Psoas muscle (tissue), 8 donors: ENCODE measurements around the gene CMTR2. TPM values are rescaled to one million over a fixed set of nuclear protein-coding genes. Genes with fewer than 3 reads are reported as not detected.
"Not testable (repeated sequence)": the region's sequence is repeated elsewhere in the genome, so short reads cannot be mapped to it uniquely, and the experiment has no call there.

ENCODE experiments used
- ATAC-seq, 4 donors: fragments of 200-7000 bp; cut with Tn5 transposase; one replicate each; pipeline ENCODE4 v1.9.1; 2020; ENCODE audit warnings: moderate library complexity in 3 of 4, mild to moderate bottlenecking in 2 of 4
- DNase-seq, 2 donors: peaks; one replicate each; pipeline ENCODE4 v3.0.0-alpha.2; 2020
- H3K27ac ChIP-seq: fragments of 200-600 bp; one replicate; pipeline ENCODE4 v1.8.0; 2022
- H3K27me3 ChIP-seq, 3 donors: fragments of 200-600 bp in 1 of 3; one replicate each; pipeline versions ENCODE4 v1.6.1 to v1.8.0; 2013 to 2022; ENCODE audit warnings: low read length in 2 of 3, mild to moderate bottlenecking in 2 of 3, moderate library complexity in 1 of 3; ENCODE audit not compliant: insufficient read depth in 3 of 3
- H3K36me3 ChIP-seq, 2 donors: fragments of 200-600 bp in 1 of 2; one replicate each; pipeline versions ENCODE4 v1.6.1 to v1.8.0; 2013 to 2022; ENCODE audit warnings: low read depth in 1 of 2, mild to moderate bottlenecking in 1 of 2, moderate library complexity in 1 of 2; ENCODE audit not compliant: insufficient read depth in 1 of 2
- H3K4me1 ChIP-seq: fragments of 200-600 bp; one replicate; pipeline ENCODE4 v1.8.0; 2022
- H3K4me3 ChIP-seq: fragments of 200-600 bp; one replicate; pipeline ENCODE4 v1.8.0; 2022; ENCODE audit warnings: mild to moderate bottlenecking
- H3K9me3 ChIP-seq: fragments of 200-600 bp; one replicate; pipeline ENCODE4 v1.8.0; 2022
- WGBS, 3 donors: extraction: QIAGEN DNeasy Blood & Tissue Kit; methylation state at CpG; one replicate each; pipeline versions ENCODE4 v1.1.6 to v1.1.7; 2013; 5-methylcytosine and 5-hydroxymethylcytosine counted together
- intact Hi-C, 2 donors: fragments of 100-400 bp; cut with DNase I; formaldehyde crosslinking; loops; one replicate each; pipeline versions ENCODE4 v1.11.0 to v1.14.2; 2022
- polyA plus RNA-seq, 3 donors: library from polyadenylated mRNA; stranded (reverse); fragments of 200-250 nt; gene quantifications; one replicate each; pipeline ENCODE4 v1.2.3, GENCODE V29; 2013
- total RNA-seq, 4 donors: library from RNA; stranded (reverse); fragmentation: NEBNext Ultra II Directional in 2 of 4; extraction: Animal tissue kit (Norgen Biotek cat#: 25700) in 2 of 4; gene quantifications; one replicate each; pipeline versions ENCODE4 v1.2.1 to v1.2.4, GENCODE V29; 2021 to 2023
- TF ChIP-seq, protein P1 (sequence below): fragments of 200-600 bp; IDR thresholded peaks from one replicate; pipeline ENCODE4 v1.8.0; 2022; ENCODE audit warnings: antibody characterized with exemption
- donor health status: healthy with polysubstance abuse.
- donor health status: DM: no; HTN: no; CAD: no; lungs with moderate emphysema.
- donor health status: Bipolar disorder and iron deficiency.
- donor health status: healthy.
- donor health status: DM: yes; HTN: yes; CAD: no.
- donor health status: DM: no; HTN: no; CAD: no.
- donor health status: DM: no; HTN: no; CAD: no.
- donor health status: DM: yes; HTN: yes; CAD: no.

CMTR2 gene
- total and polyA plus RNA-seq, 7 donors, result 4.3 to 15.8 (median 9.2) TPM

DNA sequence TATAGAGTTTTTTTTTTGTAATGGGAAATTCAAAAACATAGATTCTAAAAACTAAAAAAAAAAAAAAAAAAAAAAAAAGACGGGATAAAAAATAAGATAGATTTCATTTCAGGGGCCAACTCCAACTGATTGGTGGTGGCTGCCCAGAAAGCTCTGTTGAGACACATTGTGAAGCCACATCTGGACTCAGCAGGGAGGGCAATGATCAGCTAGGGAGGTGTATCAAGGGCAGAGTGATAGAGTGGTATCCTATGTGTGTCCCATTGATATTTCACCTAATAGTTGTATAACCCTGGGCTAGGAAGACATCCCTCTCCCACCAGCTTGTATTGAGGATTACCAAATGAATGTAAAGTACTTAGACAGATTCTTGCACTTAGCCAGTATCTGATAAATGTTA, 6.7 kb upstream of the CMTR2 start:
- ATAC-seq, result no peak
- no peaks in the 10 kb centered on the region for H3K9me3 ChIP-seq
- TF ChIP-seq, protein P1, sequence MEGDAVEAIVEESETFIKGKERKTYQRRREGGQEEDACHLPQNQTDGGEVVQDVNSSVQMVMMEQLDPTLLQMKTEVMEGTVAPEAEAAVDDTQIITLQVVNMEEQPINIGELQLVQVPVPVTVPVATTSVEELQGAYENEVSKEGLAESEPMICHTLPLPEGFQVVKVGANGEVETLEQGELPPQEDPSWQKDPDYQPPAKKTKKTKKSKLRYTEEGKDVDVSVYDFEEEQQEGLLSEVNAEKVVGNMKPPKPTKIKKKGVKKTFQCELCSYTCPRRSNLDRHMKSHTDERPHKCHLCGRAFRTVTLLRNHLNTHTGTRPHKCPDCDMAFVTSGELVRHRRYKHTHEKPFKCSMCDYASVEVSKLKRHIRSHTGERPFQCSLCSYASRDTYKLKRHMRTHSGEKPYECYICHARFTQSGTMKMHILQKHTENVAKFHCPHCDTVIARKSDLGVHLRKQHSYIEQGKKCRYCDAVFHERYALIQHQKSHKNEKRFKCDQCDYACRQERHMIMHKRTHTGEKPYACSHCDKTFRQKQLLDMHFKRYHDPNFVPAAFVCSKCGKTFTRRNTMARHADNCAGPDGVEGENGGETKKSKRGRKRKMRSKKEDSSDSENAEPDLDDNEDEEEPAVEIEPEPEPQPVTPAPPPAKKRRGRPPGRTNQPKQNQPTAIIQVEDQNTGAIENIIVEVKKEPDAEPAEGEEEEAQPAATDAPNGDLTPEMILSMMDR, result no peak
- intact Hi-C loops, result no loop called here
- H3K4me1 ChIP-seq, result no peaks in the 10 kb centered on the region
- peaks cover 0 to 7% (median 3%) of the 10 kb centered on the region in 3 donors for H3K27me3 ChIP-seq
- H3K4me3 ChIP-seq, result no peak overlapping the region
- no peak overlapping the region for H3K27ac ChIP-seq
- H3K36me3 ChIP-seq, result no peaks in the 10 kb centered on the region
- WGBS, 3 donors, result 63 to 100% (median 78%) methylated on average over 1 of the region's 1 CpG
- no peak for DNase-seq

DNA sequence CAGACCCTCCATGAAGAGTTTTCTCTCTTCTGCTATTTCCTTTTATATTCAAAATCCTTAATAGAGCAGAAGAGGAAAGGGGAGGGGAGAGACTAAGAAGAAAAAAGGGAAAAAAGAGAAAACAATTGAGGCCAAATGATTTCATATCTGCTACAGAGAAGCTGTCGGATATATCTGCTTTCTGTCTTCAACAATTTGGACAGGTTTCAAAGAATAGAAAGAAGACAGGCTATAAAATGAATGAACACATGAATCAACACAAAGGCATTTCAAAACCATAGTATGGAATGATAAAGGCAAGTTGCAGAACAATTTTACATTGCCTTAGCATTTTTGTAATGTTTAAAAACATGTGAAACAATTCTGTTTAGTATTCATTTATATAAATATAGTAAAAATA, 4.7 kb upstream of the CMTR2 start:
- Histone ChIP-seq H3K4me1 (no peaks in the 10 kb centered on the region), H3K36me3 (no peaks in the 10 kb centered on the region), H3K27ac (no peak overlapping the region), H3K9me3 (no peaks in the 10 kb centered on the region), H3K4me3 (no peak overlapping the region), H3K27me3 (peaks cover 0 to 7% (median 3%) of the 10 kb centered on the region in 3 donors)
- 19 to 27% (median 21%) methylated on average over 1 of the region's 1 CpG for WGBS, 3 donors
- DNase-seq (no peak), ATAC-seq (no peak)
- intact Hi-C loops, result no loop called here
- TF ChIP-seq, protein P1, result no peak

DNA sequence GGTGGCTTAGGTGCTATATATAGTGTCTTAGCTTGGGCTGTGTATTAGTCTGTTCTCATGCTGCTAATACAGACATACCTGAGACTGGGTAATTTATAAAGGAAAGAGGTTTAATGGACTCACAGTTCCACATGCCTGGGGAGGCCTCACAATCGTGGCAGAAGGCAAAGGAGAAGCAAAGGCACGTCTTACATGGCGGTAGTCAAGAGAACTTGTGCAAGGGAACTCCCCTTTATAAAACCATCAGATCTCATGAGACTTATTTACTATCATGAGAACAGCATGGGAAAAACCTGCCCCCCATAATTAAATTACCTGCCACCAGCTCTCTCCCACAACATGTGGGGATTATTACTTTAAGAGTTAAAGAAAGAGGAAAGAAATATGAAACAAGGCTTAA, 2.9 kb upstream of the CMTR2 start:
- H3K9me3 ChIP-seq, ATAC-seq, intact Hi-C loops, H3K4me3 ChIP-seq, H3K27me3 ChIP-seq, DNase-seq, H3K36me3 ChIP-seq, H3K27ac ChIP-seq: not testable (repeated sequence)
- WGBS, 3 donors, result 66 to 79% (median 76%) methylated on average over 3 of the region's 3 CpGs
- H3K4me1 ChIP-seq, result peaks cover 15% of the 10 kb centered on the region

DNA sequence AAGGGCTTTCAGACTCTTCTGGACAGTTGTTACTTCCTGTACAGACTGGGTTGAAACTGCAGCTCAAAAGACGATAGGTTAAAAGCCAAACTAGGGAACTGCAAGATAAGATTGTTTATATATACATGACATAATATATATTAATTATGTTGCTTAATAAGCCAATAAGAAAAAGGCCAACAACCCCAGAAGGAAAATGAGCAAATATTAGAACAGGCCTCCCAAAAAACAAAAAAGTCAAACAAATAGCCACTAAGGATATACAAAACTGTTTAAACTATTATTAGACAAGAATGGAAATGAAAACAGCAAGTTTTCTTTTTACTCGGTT, 495 bp upstream of the CMTR2 start:
- ATAC-seq (no peak), DNase-seq (no peak)
- peak overlapping the region; percentile 89 for H3K4me3 ChIP-seq
- peak overlapping the region; percentile 90 for H3K27ac ChIP-seq
- H3K9me3 ChIP-seq, result no peaks in the 10 kb centered on the region
- intact Hi-C loops, result no loop called here
- TF ChIP-seq, protein P1, result no peak
- H3K4me1 ChIP-seq, result peaks cover 17% of the 10 kb centered on the region
- 17 to 21% (median 19%) methylated on average over 2 of the region's 2 CpGs for WGBS, 3 donors
- peaks cover 12 to 25% of the 10 kb centered on the region in 2 donors for H3K36me3 ChIP-seq
- H3K27me3 ChIP-seq, result peaks cover 0 to 3% (median 0%) of the 10 kb centered on the region in 3 donors

DNA sequence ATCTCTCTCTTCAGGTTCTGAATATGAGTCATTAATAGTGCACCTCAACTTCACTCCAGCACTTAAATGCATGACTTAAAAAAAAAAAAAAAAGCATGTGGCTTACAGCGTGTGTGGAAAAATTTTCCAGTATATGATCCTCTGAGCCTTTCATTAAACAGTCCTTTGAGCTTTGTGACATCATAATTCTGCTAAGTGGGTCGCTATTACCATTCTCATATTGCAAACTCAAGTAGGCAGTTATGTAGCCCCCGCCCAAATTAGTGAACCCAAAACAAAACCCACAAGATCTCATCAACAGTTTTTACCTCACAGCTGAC, 672 bp downstream of the CMTR2 start:
- no peaks in the 10 kb centered on the region for H3K9me3 ChIP-seq
- DNase-seq, result no peak
- 5 to 8% (median 7%) methylated on average over 3 of the region's 3 CpGs for WGBS, 3 donors
- peak overlapping the region; percentile 89 for H3K4me3 ChIP-seq
- no peak for ATAC-seq
- peaks cover 17% of the 10 kb centered on the region for H3K4me1 ChIP-seq
- H3K27ac ChIP-seq, result peak overlapping the region; percentile 90
- H3K36me3 ChIP-seq, result peaks cover 12 to 32% of the 10 kb centered on the region in 2 donors
- H3K27me3 ChIP-seq, result peaks cover 0 to 3% (median 0%) of the 10 kb centered on the region in 3 donors
- TF ChIP-seq, protein P1, result no peak
- intact Hi-C loops, result no loop called here
